HCT116 (cell line): Measurements from ENCODE around the gene EFCAB8.

ENCODE experiments used
- CTCF ChIP-seq, 3 experiments: fragments of 200-600 bp in 1 of 3; sonication (generic) in 1 of 3; IDR thresholded peaks in 2 of 3; conservative IDR thresholded peaks in 1 of 3; 2 replicates each; pipeline ENCODE4 v1.5.1; 2012 to 2017; ENCODE audit warnings: low read depth in 2 of 3, low read length in 2 of 3, antibody characterized with exemption in 1 of 3, borderline replicate concordance in 1 of 3, control low read depth in 1 of 3, mild to moderate bottlenecking in 1 of 3, mixed read lengths in 1 of 3, mixed run types in 1 of 3, moderate library complexity in 1 of 3; ENCODE audit not compliant: insufficient read depth in 1 of 3
- ELF1 ChIP-seq: IDR thresholded peaks from 2 replicates; pipeline ENCODE4 v1.6.1; 2012; ENCODE audit warnings: low read depth, borderline replicate concordance
- EZH2phosphoT487 ChIP-seq: fragments of 200-600 bp; IDR thresholded peaks from 2 replicates; pipeline ENCODE4 v1.6.1; 2018; ENCODE audit warnings: antibody characterized with exemption, borderline replicate concordance
- POLR2A ChIP-seq: IDR thresholded peaks from 2 replicates; pipeline ENCODE4 v1.7.0; 2011; ENCODE audit warnings: borderline replicate concordance; ENCODE audit not compliant: insufficient read depth, insufficient read length; ENCODE audit errors: extremely low read depth
- RAD21 ChIP-seq: IDR thresholded peaks from 2 replicates; pipeline ENCODE4 v1.6.1; 2012; ENCODE audit warnings: low read depth, mild to moderate bottlenecking
- SP1 ChIP-seq: IDR thresholded peaks from 2 replicates; pipeline ENCODE4 v1.6.1; 2012; ENCODE audit warnings: low read depth
- YY1 ChIP-seq: IDR thresholded peaks from 2 replicates; pipeline ENCODE4 v1.6.1; 2011; ENCODE audit warnings: low read length, low read depth, moderate library complexity, mild to moderate bottlenecking; ENCODE audit not compliant: insufficient replicate concordance; ENCODE audit errors: extremely low read depth
- ZBTB33 ChIP-seq: IDR thresholded peaks from 2 replicates; pipeline ENCODE4 v1.6.1; 2011; ENCODE audit warnings: mild to moderate bottlenecking, low read length, moderate library complexity; ENCODE audit not compliant: insufficient replicate concordance; ENCODE audit errors: extremely low read depth
- ZNF274 ChIP-seq: fragments of 200-500 bp; sonication (Bioruptor generic); IDR thresholded peaks from 2 replicates; pipeline ENCODE4 v1.6.1; 2014; ENCODE audit warnings: mild to moderate bottlenecking, low read depth, low read length, inconsistent platforms
- TF ChIP-seq, protein P1 (sequence below): IDR thresholded peaks from 2 replicates; pipeline ENCODE4 v1.6.1; 2012

DNA sequence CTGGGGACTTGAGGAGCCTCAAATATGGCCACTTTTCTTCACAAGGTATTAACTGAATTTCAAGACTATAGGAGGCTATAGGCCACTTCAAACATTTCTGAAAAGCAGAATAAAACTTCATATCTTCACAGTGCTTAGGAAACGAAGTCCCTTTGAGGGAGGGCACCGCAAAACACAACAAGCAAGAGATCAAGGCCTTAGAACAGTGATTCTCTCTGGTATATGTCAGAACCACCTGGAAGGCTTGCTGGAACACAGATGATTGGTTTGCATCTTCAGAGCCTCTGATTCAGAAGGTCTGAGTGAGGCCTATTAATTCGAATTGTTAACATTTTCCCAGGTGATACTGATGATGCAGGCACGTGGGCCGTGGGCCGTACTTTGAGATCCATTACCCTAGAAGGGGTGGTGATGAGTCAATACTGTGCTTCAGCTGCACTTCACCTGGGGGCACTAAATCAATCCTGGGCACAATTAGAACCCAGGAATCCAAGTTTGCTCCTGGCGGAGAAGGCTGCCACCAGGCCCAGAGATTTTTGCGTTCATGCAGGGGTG, 134.8 kb downstream of the EFCAB8 start:
- no peak for TF ChIP-seq CTCF (IDR thresholded peaks at IDR 0.05 in 2 of 3, conservative IDR thresholded peaks at IDR 0.05 in 1 of 3; ENCODE audit: borderline replicate concordance in 1 of 3, insufficient read depth in 1 of 3, low read depth in 2 of 3, low read length in 2 of 3)
- no peak for TF ChIP-seq ZNF274
- no peak for TF ChIP-seq POLR2A
- TF ChIP-seq SP1 = no peak
- TF ChIP-seq, protein P1, sequence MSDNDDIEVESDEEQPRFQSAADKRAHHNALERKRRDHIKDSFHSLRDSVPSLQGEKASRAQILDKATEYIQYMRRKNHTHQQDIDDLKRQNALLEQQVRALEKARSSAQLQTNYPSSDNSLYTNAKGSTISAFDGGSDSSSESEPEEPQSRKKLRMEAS = no peak
- no peak for TF ChIP-seq YY1
- TF ChIP-seq RAD21 = no peak
- TF ChIP-seq EZH2phosphoT487 = no peak
- TF ChIP-seq ELF1 = no peak
- no peak for TF ChIP-seq ZBTB33
